ENCODE measurements around the gene EPPIN.

- TF ChIP-seq POLR2A (IDR thresholded peaks at IDR 0.05) = no peak
- no peak for TF ChIP-seq CTCF (IDR thresholded peaks at IDR 0.05)
Observed at GRCh38 chr20:45579184-45579583, 32.0 kb upstream of the EPPIN start, which contains the start of gene WFDC8.

Measured in lower leg skin (tissue), 3 donors.